ACHN (cell line): ENCODE results near the gene MYD88.
"Not testable (repeated sequence)": the region's sequence is repeated elsewhere in the genome, so short reads cannot be mapped to it uniquely, and the experiment has no call there.

ENCODE experiments used
- DNase-seq: peaks from one replicate; pipeline ENCODE4 v3.0.0-alpha.2; 2015
- in situ Hi-C: cut with HindIII; loops from 2 replicates; pipeline ENCODE4 v1.10.0; 2017; ENCODE audit warnings: low sequenced_read_pairs, low pct_ligation_motif_present, low pct_unique_long_range_greater_than_20kb

Gene MYD88

GRCh38 chr3:38155825-38156224, 17.4 kb downstream of the MYD88 start:
- no peak for DNase-seq
- in situ Hi-C loops = no loop called here

GRCh38 chr3:38157117-38157516, 18.7 kb downstream of the MYD88 start:
- in situ Hi-C loops = no loop called here
- no peak for DNase-seq

GRCh38 chr3:38157595-38157994, 19.1 kb downstream of the MYD88 start:
- DNase-seq = no peak
- in situ Hi-C loops = no loop called here

GRCh38 chr3:38158472-38158871, 20.0 kb downstream of the MYD88 start:
- in situ Hi-C loops = no loop called here
- DNase-seq = no peak

GRCh38 chr3:38160704-38161103, 22.2 kb downstream of the MYD88 start:
- in situ Hi-C loops, DNase-seq: not testable (repeated sequence)

- DNase-seq = peak; percentile 24
- in situ Hi-C loops = no loop called here
Observed at GRCh38 chr3:38163117-38163840, 24.8 kb downstream of the MYD88 start.

GRCh38 chr3:38163841-38164642, 25.6 kb downstream of the MYD88 start:
- DNase-seq = no peak
- in situ Hi-C loops = no loop called here

GRCh38 chr3:38164643-38164951, 26.1 kb downstream of the MYD88 start:
- in situ Hi-C loops = no loop called here
- DNase-seq = no peak

- in situ Hi-C loops = no loop called here
- DNase-seq = peak; percentile 99
Observed at GRCh38 chr3:38164952-38165721, 26.7 kb downstream of the MYD88 start, which contains the start of gene OXSR1. OXSR1 (plus strand) TSS chr3:38165537; CDS start chr3:38165877, 340 bp downstream.

GRCh38 chr3:38165722-38166387, 27.4 kb downstream of the MYD88 start:
- in situ Hi-C loops = no loop called here
- DNase-seq = peak; percentile 55

- in situ Hi-C loops = no loop called here
- no peak for DNase-seq
Observed at GRCh38 chr3:38167591-38167990, 29.1 kb downstream of the MYD88 start.

- no peak for DNase-seq
- in situ Hi-C loops = no loop called here
Observed at GRCh38 chr3:38168151-38169026, 29.9 kb downstream of the MYD88 start.

- in situ Hi-C loops = no loop called here
- no peak for DNase-seq
Observed at GRCh38 chr3:38169027-38169317, 30.5 kb downstream of the MYD88 start.

- in situ Hi-C loops = no loop called here
- no peak for DNase-seq
Observed at GRCh38 chr3:38170722-38171121, 32.3 kb downstream of the MYD88 start.

- no peak for DNase-seq
- in situ Hi-C loops = no loop called here
Observed at GRCh38 chr3:38171622-38172021, 33.2 kb downstream of the MYD88 start.

- no peak for DNase-seq
- in situ Hi-C loops = no loop called here
Observed at GRCh38 chr3:38173834-38174418, 35.5 kb downstream of the MYD88 start.

- in situ Hi-C loops = no loop called here
- no peak for DNase-seq
Observed at GRCh38 chr3:38177181-38177580, 38.7 kb downstream of the MYD88 start.

- no peak for DNase-seq
- in situ Hi-C loops = no loop called here
Observed at GRCh38 chr3:38186781-38187180, 48.3 kb downstream of the MYD88 start.
